Endothelial cell of umbilical vein (primary cell): Measurements from ENCODE around the gene SLC5A6.

Experiments used
- EZH2 ChIP-seq: IDR thresholded peaks from 2 replicates; pipeline ENCODE4 v1.6.1; 2012; ENCODE audit warnings: borderline replicate concordance, low read depth, mild to moderate bottlenecking, moderate library complexity, low read length, inconsistent platforms; ENCODE audit not compliant: severe bottlenecking
- MYC ChIP-seq: IDR thresholded peaks from one replicate; pipeline ENCODE4 v1.6.1; 2011; ENCODE audit warnings: mild to moderate bottlenecking, low read depth, low read length
- POLR2A ChIP-seq: IDR thresholded peaks from 2 replicates; pipeline ENCODE4 v1.6.1; 2012; ENCODE audit warnings: low read depth, mild to moderate bottlenecking, control low read depth, low read length
- POLR2AphosphoS5 ChIP-seq: IDR thresholded peaks from 2 replicates; pipeline ENCODE4 v1.6.1; 2012; ENCODE audit warnings: low read depth, mild to moderate bottlenecking, control low read depth, low read length, moderate library complexity; ENCODE audit not compliant: insufficient read depth
- TF ChIP-seq, protein P1 (sequence below), 2 donors: IDR thresholded peaks; 1 replicate in 1 of 2; 2 replicates in 1 of 2; pipeline ENCODE4 v1.5.1; 2011; ENCODE audit warnings: low read length in 2 of 2, mild to moderate bottlenecking in 2 of 2, moderate library complexity in 2 of 2, control low read depth in 1 of 2, inconsistent platforms in 1 of 2, low read depth in 1 of 2; ENCODE audit not compliant: insufficient read depth in 1 of 2; ENCODE audit errors: extremely low read depth in 1 of 2
- TF ChIP-seq, protein P2 (sequence below): IDR thresholded peaks from 2 replicates; pipeline ENCODE4 v1.6.1; 2011; ENCODE audit not compliant: insufficient read depth, insufficient read length

DNA sequence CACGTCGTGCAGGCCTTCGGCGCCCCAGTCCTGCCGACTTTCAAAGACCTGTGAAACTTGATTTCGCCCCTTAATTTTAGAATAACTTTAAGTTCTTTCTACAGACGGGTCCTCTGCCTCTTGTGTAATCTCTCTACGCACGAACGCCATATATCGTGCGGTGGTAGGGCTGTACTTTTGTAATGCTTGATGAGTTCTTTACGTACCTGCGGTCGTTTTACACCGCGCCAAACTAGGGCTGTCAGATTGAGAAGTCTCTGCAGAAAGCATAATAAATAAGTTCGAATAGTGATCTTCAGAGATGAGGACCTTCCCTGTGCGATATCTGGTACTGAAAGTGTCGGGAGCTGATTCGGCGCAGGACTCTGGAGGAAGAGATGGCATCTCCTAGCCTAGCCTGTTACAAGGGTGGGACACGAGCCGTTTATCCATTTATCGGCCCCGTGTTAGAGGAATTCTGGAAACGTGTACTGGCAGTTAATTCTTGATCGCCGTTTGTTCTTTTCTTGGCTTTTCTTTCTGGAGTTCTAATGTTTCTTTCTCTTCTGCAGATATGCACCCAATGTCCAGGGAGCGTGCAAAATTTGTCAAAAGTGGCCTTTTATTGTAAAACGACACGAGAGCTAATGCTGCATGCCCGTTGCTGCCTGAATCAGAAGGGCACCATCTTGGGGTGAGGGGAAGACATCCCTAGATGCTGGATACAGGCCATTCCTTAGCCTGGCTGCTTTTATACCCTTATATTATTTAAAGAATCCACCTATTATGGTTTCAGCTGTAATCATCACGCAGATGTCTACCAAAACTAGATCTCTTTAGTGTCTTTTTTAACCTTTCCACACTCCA, 781 bp upstream of the SLC5A6 start:
- no peak for TF ChIP-seq POLR2AphosphoS5
- TF ChIP-seq, protein P1, sequence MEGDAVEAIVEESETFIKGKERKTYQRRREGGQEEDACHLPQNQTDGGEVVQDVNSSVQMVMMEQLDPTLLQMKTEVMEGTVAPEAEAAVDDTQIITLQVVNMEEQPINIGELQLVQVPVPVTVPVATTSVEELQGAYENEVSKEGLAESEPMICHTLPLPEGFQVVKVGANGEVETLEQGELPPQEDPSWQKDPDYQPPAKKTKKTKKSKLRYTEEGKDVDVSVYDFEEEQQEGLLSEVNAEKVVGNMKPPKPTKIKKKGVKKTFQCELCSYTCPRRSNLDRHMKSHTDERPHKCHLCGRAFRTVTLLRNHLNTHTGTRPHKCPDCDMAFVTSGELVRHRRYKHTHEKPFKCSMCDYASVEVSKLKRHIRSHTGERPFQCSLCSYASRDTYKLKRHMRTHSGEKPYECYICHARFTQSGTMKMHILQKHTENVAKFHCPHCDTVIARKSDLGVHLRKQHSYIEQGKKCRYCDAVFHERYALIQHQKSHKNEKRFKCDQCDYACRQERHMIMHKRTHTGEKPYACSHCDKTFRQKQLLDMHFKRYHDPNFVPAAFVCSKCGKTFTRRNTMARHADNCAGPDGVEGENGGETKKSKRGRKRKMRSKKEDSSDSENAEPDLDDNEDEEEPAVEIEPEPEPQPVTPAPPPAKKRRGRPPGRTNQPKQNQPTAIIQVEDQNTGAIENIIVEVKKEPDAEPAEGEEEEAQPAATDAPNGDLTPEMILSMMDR (IDR thresholded peaks at IDR 0.05; ENCODE audit: extremely low read depth in 1 of 2, insufficient read depth in 1 of 2, low read depth in 1 of 2, low read length in 2 of 2) = no peak
- no peak for TF ChIP-seq EZH2
- no peak for TF ChIP-seq POLR2A
- TF ChIP-seq MYC = no peak
- TF ChIP-seq, protein P2, sequence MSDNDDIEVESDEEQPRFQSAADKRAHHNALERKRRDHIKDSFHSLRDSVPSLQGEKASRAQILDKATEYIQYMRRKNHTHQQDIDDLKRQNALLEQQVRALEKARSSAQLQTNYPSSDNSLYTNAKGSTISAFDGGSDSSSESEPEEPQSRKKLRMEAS = no peak
